NCI-H146 treated with DMSO at 0.1 percent for 48 hours (cell line): ENCODE measurements around the gene FAM184B.

Experiments
- DNase-seq: peaks from one replicate; lab custom pipeline; 2025; ENCODE audit not compliant: unreplicated experiment; lab: John Stamatoyannopoulos, UW

The FAM184B gene

GRCh38 chr4:17781300-17782287, at the start of gene FAM184B:
Gene FAM184B, minus strand, starts transcription at chr4:17781621. Its CDS starts 322 bp downstream, at chr4:17781299.
- DNase-seq, result no peak

GRCh38 chr4:17823871-17824669, 42.6 kb upstream of the FAM184B start:
- no peak for DNase-seq

- DNase-seq, result no peak
Observed at GRCh38 chr4:17817027-17817426, 35.6 kb upstream of the FAM184B start.

GRCh38 chr4:17816142-17816541, 34.7 kb upstream of the FAM184B start:
- DNase-seq, result no peak

GRCh38 chr4:17814140-17814539, 32.7 kb upstream of the FAM184B start:
- DNase-seq, result no peak

GRCh38 chr4:17812801-17813200, 31.4 kb upstream of the FAM184B start:
- DNase-seq, result no peak

DNA sequence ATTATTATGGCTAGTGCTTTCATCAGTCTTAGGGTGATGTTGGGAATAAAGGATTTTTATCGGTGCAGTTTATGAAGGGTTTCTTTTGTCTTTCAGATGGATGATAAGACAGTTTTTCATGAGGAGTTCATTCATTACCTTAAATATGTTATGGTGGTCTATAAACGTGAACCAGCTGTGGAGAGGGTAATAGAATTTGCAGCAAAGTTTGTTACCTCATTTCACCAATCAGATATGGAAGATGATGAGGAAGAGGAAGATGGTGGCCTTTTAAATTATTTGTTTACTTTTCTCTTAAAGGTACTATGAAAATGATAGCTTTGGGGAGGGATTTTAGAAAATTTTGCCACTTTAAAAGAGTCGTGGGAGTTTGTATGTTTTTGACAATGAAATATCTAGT, 30.7 kb upstream of the FAM184B start:
- DNase-seq, result no peak

DNA sequence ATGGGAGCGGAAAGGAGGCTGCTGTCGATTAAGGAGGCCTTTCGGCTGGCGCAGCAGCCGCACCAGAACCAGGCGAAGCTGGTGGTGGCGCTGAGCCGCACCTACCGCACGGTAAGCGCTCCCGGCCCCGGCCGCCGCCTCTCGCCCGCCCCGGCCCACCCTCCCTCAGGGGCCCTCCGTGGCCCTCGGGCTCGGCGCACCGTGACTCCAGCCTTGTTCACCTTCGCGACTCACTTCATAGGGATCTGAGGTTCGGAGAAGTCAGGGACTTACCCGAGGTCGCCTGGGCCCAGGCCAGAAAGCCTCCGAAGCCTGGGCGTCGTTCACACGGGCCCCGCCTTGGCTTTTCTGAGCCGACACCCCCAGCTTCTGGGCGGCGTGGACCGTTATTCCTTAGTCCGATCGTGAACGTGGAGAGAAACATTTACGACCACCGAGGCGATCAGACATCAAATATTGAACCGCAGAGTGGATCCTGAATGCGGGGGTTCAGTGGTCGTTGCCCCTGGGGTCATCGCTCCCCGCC, 29.7 kb upstream of the FAM184B start:
- no peak for DNase-seq

DNA sequence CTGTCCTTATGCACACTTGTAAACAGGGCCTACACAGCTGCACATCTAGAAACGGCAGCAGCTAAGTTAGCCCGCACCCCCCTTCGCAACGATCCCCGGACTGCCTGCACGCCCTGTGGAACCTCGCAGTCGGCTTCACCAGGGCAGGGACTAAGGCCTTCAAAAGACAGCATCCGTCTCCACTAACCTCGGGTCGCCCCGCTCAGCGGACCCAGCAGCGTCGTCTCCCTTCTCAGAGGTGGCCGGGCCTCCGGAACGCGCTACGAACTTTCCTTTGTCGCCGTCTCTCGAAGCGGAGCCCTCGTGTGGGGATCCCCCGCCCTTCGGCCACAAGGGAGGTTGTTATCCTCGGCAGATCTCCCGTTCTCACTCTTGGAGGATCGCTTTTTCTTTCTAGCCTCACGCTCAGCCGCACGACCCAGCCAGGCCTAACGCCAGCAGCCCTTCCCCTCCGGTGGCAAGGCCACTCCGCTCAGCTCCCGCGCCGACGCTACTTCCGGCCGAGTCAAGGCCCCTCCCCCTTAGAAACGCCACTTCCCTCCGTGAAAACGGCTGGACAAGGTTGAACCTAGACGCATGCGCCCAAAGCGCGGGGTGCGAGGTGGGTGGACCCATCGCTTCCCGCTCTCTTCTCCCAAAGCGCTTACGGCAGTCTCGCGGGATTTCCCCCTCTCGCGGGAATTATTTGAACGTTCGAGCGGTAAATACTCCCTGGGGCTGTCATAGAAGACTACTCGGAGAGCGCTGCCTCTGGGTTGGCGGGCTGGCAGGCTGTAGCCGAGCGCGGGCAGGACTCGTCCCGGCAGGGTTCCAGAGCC, 29.0 kb upstream of the FAM184B start, which contains the start of the genes DCAF16 and NCAPG:
Gene DCAF16 (minus strand): TSS at position 498 of the 818 bp plus-strand sequence. CDS start 6,616 bp downstream, outside the sequence.
Gene NCAPG (plus strand): TSS at position 720 of the 818 bp plus-strand sequence. CDS start 99 bp downstream, outside the sequence.
- peak; percentile 97 for DNase-seq

- peak; percentile 45 for DNase-seq
Observed at GRCh38 chr4:17809667-17810066, 28.2 kb upstream of the FAM184B start.

- DNase-seq, result no peak
Observed at GRCh38 chr4:17807446-17807845, 26.0 kb upstream of the FAM184B start.

- DNase-seq, result no peak
Observed at GRCh38 chr4:17805580-17806155, 24.2 kb upstream of the FAM184B start.

GRCh38 chr4:17797808-17798207, 16.4 kb upstream of the FAM184B start:
- no peak for DNase-seq

DNA sequence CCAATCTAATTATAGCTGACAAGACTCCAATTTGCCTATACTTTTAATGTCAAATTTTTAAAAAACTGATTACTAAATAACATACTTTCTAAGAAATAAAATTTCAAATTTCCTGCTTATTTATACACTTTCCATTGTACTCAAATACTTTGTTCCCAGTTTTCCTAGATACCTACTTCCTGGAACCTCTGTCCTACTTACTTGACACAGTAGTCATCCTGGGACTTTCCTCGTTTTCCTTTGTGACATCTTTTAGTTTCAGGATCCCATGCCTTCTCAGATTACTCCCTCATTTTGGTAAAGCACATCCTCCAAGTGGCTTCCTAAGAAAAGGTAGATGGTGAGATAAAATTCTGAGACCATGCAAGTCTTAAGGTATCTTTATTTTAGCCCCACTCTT, 13.3 kb upstream of the FAM184B start:
- DNase-seq, result no peak

- no peak for DNase-seq
Observed at GRCh38 chr4:17788956-17789355, 7.5 kb upstream of the FAM184B start.

DNA sequence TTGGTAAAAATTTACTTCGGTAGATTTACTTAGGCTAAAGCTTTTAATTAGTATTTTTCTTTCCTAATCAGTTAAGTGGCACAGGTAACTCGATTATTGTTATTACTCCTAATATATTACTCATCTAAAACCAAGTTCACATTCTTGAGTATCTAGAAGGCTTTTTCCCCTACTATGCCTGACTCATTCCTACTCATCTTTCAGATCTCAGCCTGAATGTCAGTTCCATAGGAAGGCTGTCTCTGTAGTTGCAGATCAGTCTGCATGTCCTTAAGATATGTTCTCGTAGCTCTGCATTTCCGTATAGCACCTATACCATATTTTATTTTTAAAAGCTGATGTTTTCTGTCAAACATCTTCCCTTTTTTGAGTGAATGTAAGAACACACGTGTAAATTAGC, 5.9 kb upstream of the FAM184B start:
- DNase-seq, result no peak

DNA sequence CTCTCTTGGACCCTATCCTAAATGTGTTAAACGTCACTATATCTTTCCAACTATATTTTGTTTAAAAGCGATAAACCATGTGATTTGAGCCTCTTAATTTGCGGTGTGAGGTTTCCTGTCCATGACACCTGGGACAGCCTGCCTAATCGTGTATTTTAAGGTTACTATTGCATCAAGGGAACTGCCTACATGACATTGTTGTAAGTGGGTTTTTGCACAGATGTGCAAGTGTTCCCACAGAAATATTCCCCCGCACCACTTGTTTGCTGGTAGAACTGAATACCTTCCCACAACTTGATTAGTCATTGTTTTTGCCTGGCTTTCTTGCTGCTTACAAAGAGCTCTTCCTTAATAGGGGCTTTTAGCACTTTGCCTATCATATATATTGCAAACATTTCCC, 5.1 kb upstream of the FAM184B start:
- DNase-seq, result no peak

DNA sequence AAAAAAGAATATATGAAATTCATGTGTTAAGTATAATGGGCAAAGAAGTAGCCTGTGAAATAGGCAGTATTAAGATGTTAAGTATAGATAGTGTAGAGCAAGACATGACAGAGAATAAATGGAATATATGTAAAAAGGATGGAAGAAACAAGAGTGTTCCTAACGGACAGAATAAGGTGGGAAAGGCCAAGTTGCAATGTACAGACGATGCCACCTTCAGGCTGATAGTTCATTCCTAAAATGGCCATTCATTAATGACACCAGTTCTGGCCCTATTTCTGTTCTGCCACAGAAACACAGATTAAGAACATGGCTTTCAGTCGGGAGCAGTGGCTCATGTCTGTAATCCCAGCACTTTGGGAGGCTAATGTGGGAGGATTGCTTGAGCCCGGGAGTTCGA, 4.4 kb upstream of the FAM184B start:
- no peak for DNase-seq

DNA sequence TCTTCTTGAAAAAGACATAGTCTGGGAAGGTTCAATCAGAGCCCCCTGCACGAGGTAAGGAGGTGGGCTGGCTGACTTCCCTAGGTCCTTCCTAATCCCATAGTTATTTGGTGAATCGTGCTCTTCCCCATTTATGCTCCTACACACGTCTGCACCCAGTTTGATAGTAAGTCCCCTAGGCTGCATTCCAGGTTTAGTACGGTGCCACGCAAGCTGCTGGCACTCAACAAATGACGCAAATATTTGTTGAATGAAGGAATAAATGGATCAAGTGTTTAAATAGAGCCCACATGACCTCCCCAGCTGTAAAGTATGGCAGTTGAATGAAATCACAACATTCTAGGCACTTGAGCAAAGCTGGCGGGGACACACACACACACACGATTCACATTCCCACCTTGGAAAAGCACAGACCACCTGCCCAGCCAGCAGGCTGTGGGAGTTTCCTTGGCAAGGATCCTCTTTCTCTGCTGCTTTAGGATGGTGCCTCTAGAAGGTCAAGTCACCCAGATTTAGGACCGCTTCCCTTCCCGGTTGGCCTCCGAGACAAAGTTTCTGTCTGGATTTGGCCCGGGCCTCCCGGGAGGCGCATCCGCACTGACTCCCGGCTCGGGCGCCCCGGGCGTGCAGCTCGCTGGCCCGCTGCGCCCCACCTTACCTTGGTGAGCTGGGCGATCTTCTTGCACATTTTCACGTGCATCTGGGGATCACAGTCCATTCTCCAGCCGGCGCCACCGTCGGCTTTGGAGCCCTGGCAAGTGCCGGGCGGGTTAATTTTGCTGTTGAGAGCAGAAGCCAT, 721 bp downstream of the FAM184B start:
- no peak for DNase-seq
